NB4 (cell line): Measurements from ENCODE around the gene LRRTM4.

Experiments
- CTCF ChIP-seq: IDR thresholded peaks from one replicate; pipeline ENCODE4 v1.5.1; 2012; ENCODE audit warnings: low read depth, low read length
- POLR2A ChIP-seq: IDR thresholded peaks from 2 replicates; pipeline ENCODE4 v1.6.1; 2011; ENCODE audit warnings: mild to moderate bottlenecking; ENCODE audit not compliant: insufficient read length; ENCODE audit errors: extremely low read depth

GRCh38 chr2:76849086-76849485 is 673.1 kb downstream of the LRRTM4 start:
- TF ChIP-seq POLR2A (no peak), CTCF (no peak)
